ENCODE data around the gene DIPK1C.

DNA sequence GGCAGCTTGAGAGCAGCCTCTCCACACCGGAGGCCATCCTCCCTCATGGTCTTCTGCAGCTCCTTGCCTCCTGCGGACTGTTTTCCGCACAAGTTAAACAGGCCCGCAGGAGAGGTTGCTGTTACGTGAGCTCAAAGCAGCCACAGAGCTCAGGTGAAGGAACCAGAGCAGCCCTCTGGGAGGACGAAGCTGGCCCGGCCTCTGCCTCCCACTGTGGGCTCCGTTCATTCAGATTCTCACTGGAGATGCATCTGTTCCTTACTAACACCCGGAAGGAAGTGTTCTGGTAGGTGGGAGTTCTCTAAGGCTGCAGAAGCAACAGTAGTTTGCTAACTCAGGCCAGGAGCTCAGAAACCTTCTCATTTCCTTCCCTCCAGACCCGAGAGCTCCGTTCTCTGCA, 10.9 kb downstream of the DIPK1C start:
- TF ChIP-seq, protein P1, sequence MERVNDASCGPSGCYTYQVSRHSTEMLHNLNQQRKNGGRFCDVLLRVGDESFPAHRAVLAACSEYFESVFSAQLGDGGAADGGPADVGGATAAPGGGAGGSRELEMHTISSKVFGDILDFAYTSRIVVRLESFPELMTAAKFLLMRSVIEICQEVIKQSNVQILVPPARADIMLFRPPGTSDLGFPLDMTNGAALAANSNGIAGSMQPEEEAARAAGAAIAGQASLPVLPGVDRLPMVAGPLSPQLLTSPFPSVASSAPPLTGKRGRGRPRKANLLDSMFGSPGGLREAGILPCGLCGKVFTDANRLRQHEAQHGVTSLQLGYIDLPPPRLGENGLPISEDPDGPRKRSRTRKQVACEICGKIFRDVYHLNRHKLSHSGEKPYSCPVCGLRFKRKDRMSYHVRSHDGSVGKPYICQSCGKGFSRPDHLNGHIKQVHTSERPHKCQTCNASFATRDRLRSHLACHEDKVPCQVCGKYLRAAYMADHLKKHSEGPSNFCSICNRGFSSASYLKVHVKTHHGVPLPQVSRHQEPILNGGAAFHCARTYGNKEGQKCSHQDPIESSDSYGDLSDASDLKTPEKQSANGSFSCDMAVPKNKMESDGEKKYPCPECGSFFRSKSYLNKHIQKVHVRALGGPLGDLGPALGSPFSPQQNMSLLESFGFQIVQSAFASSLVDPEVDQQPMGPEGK (CRISPR knock-in tag; IDR thresholded peaks at IDR 0.05; ENCODE audit: borderline replicate concordance) = no peak
- TF ChIP-seq, protein P2, sequence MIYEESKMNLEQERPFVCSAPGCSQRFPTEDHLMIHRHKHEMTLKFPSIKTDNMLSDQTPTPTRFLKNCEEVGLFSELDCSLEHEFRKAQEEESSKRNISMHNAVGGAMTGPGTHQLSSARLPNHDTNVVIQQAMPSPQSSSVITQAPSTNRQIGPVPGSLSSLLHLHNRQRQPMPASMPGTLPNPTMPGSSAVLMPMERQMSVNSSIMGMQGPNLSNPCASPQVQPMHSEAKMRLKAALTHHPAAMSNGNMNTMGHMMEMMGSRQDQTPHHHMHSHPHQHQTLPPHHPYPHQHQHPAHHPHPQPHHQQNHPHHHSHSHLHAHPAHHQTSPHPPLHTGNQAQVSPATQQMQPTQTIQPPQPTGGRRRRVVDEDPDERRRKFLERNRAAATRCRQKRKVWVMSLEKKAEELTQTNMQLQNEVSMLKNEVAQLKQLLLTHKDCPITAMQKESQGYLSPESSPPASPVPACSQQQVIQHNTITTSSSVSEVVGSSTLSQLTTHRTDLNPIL (CRISPR knock-in tag; IDR thresholded peaks at IDR 0.05; ENCODE audit: low read depth) = no peak
- TF ChIP-seq CSDC2 (CRISPR knock-in tag; IDR thresholded peaks at IDR 0.05) = no peak
- no peak for TF ChIP-seq TOX (CRISPR knock-in tag; IDR thresholded peaks at IDR 0.05; ENCODE audit: borderline replicate concordance)
- TF ChIP-seq ZNF70 (CRISPR knock-in tag; IDR thresholded peaks at IDR 0.05) = no peak
- no peak for TF ChIP-seq SNAI2 (CRISPR knock-in tag; IDR thresholded peaks at IDR 0.05)
- no peak for TF ChIP-seq ZNF8 (CRISPR knock-in tag; IDR thresholded peaks at IDR 0.05)
- no peak for TF ChIP-seq ZFP3 (CRISPR knock-in tag; IDR thresholded peaks at IDR 0.05)
